GM12878 (cell line): ENCODE measurements around the gene TBC1D1. TPM values are rescaled to one million over a fixed set of nuclear protein-coding genes. Genes with fewer than 3 reads are reported as not detected.

Experiments used
- ATAC-seq: fragments of 200-7000 bp; cut with Tn5 transposase; 3 replicates; pipeline ENCODE4 v1.9.1; 2020; ENCODE audit warnings: mild to moderate bottlenecking, moderate library complexity
- BruUV-seq: library from RNA; stranded (reverse); fragments of 400-500 nt; replicated peaks from 2 replicates; lab custom pipeline; 2021; lab: Mats Ljungman, UMichigan
- CTCF ChIA-PET: fragments of 300-600 bp; sonication (Branson Sonifier 250); formaldehyde crosslinking; extraction: SDS; loops from one replicate; lab custom pipeline; 2021; ENCODE audit warnings: inconsistent platforms; lab: Yijun Ruan, JAX
- POLR2A ChIA-PET: fragments of 350-600 bp; formaldehyde crosslinking; extraction: SDS; loops from one replicate; lab custom pipeline; 2021; ENCODE audit warnings: inconsistent platforms; lab: Charles Lee
- RAD21 ChIA-PET: fragments of 300-600 bp; sonication (Branson Sonifier 250); formaldehyde crosslinking; loops from one replicate; lab custom pipeline; 2023; ENCODE audit warnings: antibody characterized with exemption; ENCODE audit not compliant: unreplicated experiment; lab: Charles Lee
- SMC1A ChIA-PET: fragments of 300-600 bp; sonication (Branson Sonifier 250); formaldehyde crosslinking; loops from one replicate; lab custom pipeline; 2023; ENCODE audit not compliant: unreplicated experiment, uncharacterized antibody; lab: Charles Lee
- DNase-seq: peaks from one replicate; pipeline ENCODE4 v3.0.0-alpha.2; 2011; ENCODE audit warnings: low read depth, low spot score
- FAIRE-seq: peaks from 3 replicates; lab custom pipeline; 2011; peaks lifted over from hg19 to GRCh38; lab: Jason Lieb, UNC
- H2AFZ ChIP-seq: 2 replicates; pipeline ENCODE4 v1.6.0; 2011; ENCODE audit warnings: low read depth, low read length, control low read depth; ENCODE audit not compliant: control insufficient read depth
- H3K27ac ChIP-seq: 2 replicates; pipeline ENCODE4 v1.5.1; 2011; ENCODE audit warnings: control low read depth; ENCODE audit not compliant: control insufficient read depth, insufficient read depth
- H3K27me3 ChIP-seq, 2 experiments: replicated peaks in 1 of 2; 2 replicates each; pipeline versions ENCODE4 v1.6.0 to v1.6.1; 2011; ENCODE audit warnings: low read length in 1 of 2; ENCODE audit not compliant: control insufficient read depth in 2 of 2, insufficient read depth in 2 of 2
- H3K36me3 ChIP-seq, 2 experiments: 2 replicates each; pipeline ENCODE4 v1.5.1; 2011; ENCODE audit warnings: low read length in 1 of 2; ENCODE audit not compliant: control insufficient read depth in 2 of 2, insufficient read depth in 2 of 2
- H3K4me1 ChIP-seq: 2 replicates; pipeline ENCODE4 v1.6.1; 2011; ENCODE audit warnings: mild to moderate bottlenecking, low read length, moderate library complexity, mixed read lengths; ENCODE audit not compliant: control insufficient read depth, insufficient read depth
- H3K4me2 ChIP-seq: 2 replicates; pipeline ENCODE4 v1.6.0; 2011; ENCODE audit warnings: control low read depth; ENCODE audit not compliant: control insufficient read depth, insufficient read depth
- H3K4me3 ChIP-seq: fragments of 200-600 bp; sonication (generic); 2 replicates; pipeline ENCODE4 v1.5.1; 2016
- H3K79me2 ChIP-seq: 2 replicates; pipeline ENCODE4 v1.6.0; 2011; ENCODE audit warnings: low read length; ENCODE audit not compliant: control insufficient read depth, insufficient read depth
- H3K9ac ChIP-seq: 2 replicates; pipeline ENCODE4 v1.8.0; 2011; ENCODE audit warnings: low read length, control low read depth, mixed read lengths; ENCODE audit not compliant: control insufficient read depth, insufficient read depth
- H3K9me3 ChIP-seq: replicated peaks from 3 replicates; pipeline ENCODE4 v1.5.1; 2011; ENCODE audit warnings: mild to moderate bottlenecking, low read length; ENCODE audit not compliant: control insufficient read depth, insufficient read depth
- H4K20me1 ChIP-seq: 2 replicates; pipeline ENCODE4 v1.6.0; 2011; ENCODE audit not compliant: control insufficient read depth, insufficient read depth
- MEF2B ChIP-seq: fragments of 450-650 bp; IDR thresholded peaks from 2 replicates; pipeline ENCODE4 v1.6.1; 2018; ENCODE audit warnings: mild to moderate bottlenecking, moderate library complexity; ENCODE audit not compliant: partially characterized antibody, poor library complexity, severe bottlenecking
- MYC ChIP-seq: IDR thresholded peaks from 2 replicates; pipeline ENCODE4 v1.6.1; 2011; ENCODE audit warnings: mild to moderate bottlenecking, low read length, moderate library complexity, inconsistent platforms; ENCODE audit not compliant: insufficient read depth, insufficient replicate concordance, insufficient read length, severe bottlenecking
- WGBS: methylation state at CpG from one replicate; pipeline ENCODE4 v1.1.6; 2016; ENCODE audit warnings: low lambda C conversion rate; ENCODE audit not compliant: insufficient replicate concordance, insufficient coverage; ENCODE audit errors: missing lambda C conversion rate; 5-methylcytosine and 5-hydroxymethylcytosine counted together
- in situ Hi-C: fragments of 300-500 bp; cut with MboI; formaldehyde crosslinking; loops from 9 replicates; pipeline ENCODE4 v1.14.3; 2018; ENCODE audit warnings: mixed read lengths
- intact Hi-C: fragments of 100-400 bp; cut with micrococcal nuclease; formaldehyde crosslinking; loops from one replicate; pipeline ENCODE4 v1.14.2; 2022; ENCODE audit not compliant: unreplicated experiment
- polyA plus RNA-seq, 11 experiments: library from polyadenylated mRNA; depleted of rRNA in 4 of 11; unstranded in 6 of 11; stranded (reverse) in 5 of 11; fragments of >200 nt; fragmentation: Nextera tagmentation in 4 of 11; fragmentation: Illumina TruSeq in 1 of 11; extraction: Ambion mirVana in 4 of 11; extraction: Trizol in 1 of 11; gene quantifications; 1 replicate in 1 of 11; 2 replicates in 10 of 11; pipeline versions ENCODE4 v1.2.1 to v1.2.3, GENCODE V29; 2011 to 2016; ENCODE audit warnings: inconsistent platforms in 2 of 11, missing spikeins in 2 of 11, low read depth in 1 of 11
- total RNA-seq, 4 experiments: library from RNA; depleted of rRNA in 3 of 4; stranded (reverse); fragments of >200 nt in 3 of 4; fragmentation: Illumina TruSeq in 1 of 4; extraction: Trizol in 1 of 4; gene quantifications; 2 replicates each; pipeline versions ENCODE4 v1.2.1 to v1.2.3, GENCODE V29; 2013 to 2021
- TF ChIP-seq, protein P1 (sequence below): IDR thresholded peaks from 2 replicates; pipeline ENCODE4 v1.6.1; 2011; ENCODE audit warnings: low read depth, low read length, improper control_type of control experiment, borderline replicate concordance

TBC1D1 gene
- total and polyA plus RNA-seq, 10 of the 15 experiments (the other 5 are each of a cell fraction or from before 2014, with no cell fraction given), result 5.3 to 102 (median 57.8) TPM

- H3K9ac ChIP-seq, result no peak overlapping the region
- no peaks in the 10 kb centered on the region for H4K20me1 ChIP-seq
- ATAC-seq (no peak), FAIRE-seq (no peak), DNase-seq (no peak)
- intact Hi-C loops, result no loop called here
- in situ Hi-C loops, result no loop called here
- no peak overlapping the region for H3K27ac ChIP-seq
- TF ChIP-seq MEF2B, result no peak
- ChIA-PET CTCF (interaction anchor here (0.7 kb wide), 1 partner anchor 32 kb away, joined by 3 read pairs; no protein-coding TSS in a partner anchor), RAD21 (no interaction called here), POLR2A (no interaction called here), SMC1A (interaction anchor here (0.9 kb wide), 1 partner anchor 60 kb away, joined by 3 read pairs; no protein-coding TSS in a partner anchor)
- 81% methylated on average over 6 of the region's 6 CpGs for WGBS
- BruUV-seq, result no TSS peak
- no peaks in the 10 kb centered on the region for H3K4me1 ChIP-seq
- no peak overlapping the region for H2AFZ ChIP-seq
- H3K36me3 ChIP-seq, result no peaks in the 10 kb centered on the region
- H3K4me3 ChIP-seq, result no peak overlapping the region
- no peaks in the 10 kb centered on the region for H3K27me3 ChIP-seq
- no peak overlapping the region for H3K4me2 ChIP-seq
- no peaks in the 10 kb centered on the region for H3K9me3 ChIP-seq
- H3K79me2 ChIP-seq, result no peaks in the 10 kb centered on the region
Observed at GRCh38 chr4:37958932-37959331, 68.0 kb downstream of the TBC1D1 start.

DNA sequence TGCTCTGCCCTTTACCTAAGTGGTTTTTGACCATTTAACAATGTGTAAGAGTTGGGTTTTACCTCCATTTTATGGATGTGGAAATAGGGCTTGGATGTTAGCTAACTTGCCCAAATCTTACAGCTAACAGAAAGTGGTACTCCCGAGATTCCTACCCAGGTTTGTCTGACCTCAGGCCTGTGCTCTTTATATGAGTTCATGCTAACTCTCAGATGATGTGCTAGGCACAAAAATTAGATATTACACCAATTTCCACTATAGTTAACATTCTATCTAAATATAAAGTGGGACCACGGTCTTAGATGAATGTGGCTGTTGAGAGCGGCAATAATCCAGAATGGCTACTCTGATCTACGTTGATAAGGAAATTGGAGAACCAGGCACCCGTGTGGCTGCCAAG lies 69.2 kb downstream of the TBC1D1 start, which contains the start of gene PTTG2:
TSS of gene PTTG2 (plus strand) at position 301 of the 400 bp plus-strand sequence. CDS start at position 338, 37 bp downstream.
- H3K27me3 ChIP-seq, result no peaks in the 10 kb centered on the region
- intact Hi-C loops (no loop called here), in situ Hi-C loops (no loop called here)
- no TSS peak for BruUV-seq
- H3K4me2 ChIP-seq, result no peak within 1 kb of the TSS
- H3K27ac ChIP-seq, result no peak within 1 kb of the TSS
- RAD21 ChIA-PET, result no interaction called here
- no peak for DNase-seq
- no peak for ATAC-seq
- SMC1A ChIA-PET, result interaction anchor here (1.4 kb wide), 1 partner anchor 14 kb away, joined by 3 read pairs; no protein-coding TSS in a partner anchor
- no peaks in the 10 kb centered on the region for H4K20me1 ChIP-seq
- POLR2A ChIA-PET, result no interaction called here
- no peaks in the 10 kb centered on the region for H3K9me3 ChIP-seq
- no peaks in the 10 kb centered on the region for H3K79me2 ChIP-seq
- WGBS, result 100% methylated on average over 5 of the region's 5 CpGs
- H3K4me3 ChIP-seq, result no peak within 1 kb of the TSS
- CTCF ChIA-PET, result no interaction called here
- no peaks in the 10 kb centered on the region for H3K36me3 ChIP-seq
- H3K9ac ChIP-seq, result no peak within 1 kb of the TSS
- no peak for FAIRE-seq
- H2AFZ ChIP-seq, result no peak within 1 kb of the TSS
- peaks cover 10% of the 10 kb centered on the region for H3K4me1 ChIP-seq
- TF ChIP-seq, protein P1, sequence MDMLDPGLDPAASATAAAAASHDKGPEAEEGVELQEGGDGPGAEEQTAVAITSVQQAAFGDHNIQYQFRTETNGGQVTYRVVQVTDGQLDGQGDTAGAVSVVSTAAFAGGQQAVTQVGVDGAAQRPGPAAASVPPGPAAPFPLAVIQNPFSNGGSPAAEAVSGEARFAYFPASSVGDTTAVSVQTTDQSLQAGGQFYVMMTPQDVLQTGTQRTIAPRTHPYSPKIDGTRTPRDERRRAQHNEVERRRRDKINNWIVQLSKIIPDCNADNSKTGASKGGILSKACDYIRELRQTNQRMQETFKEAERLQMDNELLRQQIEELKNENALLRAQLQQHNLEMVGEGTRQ, result no peak
- TF ChIP-seq MYC, result no peak
